GM18867 (cell line): ENCODE measurements around the gene MORC1.

Source experiments
- ATAC-seq: cut with Tn5 transposase; IDR thresholded peaks from one replicate; pipeline ENCODE4 v1.9.1; 2021; ENCODE audit warnings: mild to moderate bottlenecking, moderate library complexity; ENCODE audit not compliant: unreplicated experiment

The MORC1 gene

DNA sequence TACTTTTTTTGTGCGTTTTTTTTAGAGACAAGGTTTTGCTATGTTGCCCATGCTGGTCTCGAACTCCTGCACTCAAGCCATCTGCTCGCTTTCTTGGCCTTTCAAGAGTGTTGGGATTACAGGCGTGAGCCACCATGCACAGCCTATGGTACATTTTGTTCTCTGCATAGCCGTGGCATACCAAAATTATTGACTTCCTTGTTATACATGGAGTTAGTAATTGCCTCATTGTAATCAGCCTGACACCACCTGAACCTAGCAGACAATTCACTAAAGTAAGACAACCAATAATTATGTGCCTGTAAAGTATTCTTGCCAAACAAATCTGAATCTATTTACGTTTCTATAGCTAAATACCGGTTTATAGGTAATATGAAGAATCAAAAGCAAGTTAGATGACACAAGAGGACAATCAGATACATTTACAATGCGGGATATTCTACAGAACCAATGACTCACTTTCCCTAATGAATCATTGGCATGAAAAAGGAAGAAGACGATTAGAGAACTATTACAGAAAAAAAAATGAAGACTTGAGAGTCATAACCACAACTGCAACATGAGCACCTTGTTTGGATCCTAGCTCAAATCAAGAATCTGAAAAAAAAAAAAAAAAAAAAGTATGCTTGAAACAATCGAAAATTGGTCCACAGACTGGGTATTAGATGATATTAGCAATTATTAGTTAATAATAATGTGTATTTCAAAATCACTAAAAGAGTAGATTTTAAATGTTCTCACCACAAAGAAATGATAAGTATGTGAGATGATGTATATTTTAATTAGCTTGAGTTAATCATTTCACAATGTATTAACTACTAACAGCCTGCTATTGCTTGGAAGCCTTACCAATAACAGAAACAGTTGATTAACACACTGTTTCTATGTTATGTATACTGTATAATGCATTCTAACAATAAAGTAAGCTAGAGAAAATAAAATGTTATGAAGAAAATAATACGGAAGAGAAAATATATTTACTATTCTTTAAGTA is 171.3 kb downstream of the MORC1 start:
- no peak for ATAC-seq

DNA sequence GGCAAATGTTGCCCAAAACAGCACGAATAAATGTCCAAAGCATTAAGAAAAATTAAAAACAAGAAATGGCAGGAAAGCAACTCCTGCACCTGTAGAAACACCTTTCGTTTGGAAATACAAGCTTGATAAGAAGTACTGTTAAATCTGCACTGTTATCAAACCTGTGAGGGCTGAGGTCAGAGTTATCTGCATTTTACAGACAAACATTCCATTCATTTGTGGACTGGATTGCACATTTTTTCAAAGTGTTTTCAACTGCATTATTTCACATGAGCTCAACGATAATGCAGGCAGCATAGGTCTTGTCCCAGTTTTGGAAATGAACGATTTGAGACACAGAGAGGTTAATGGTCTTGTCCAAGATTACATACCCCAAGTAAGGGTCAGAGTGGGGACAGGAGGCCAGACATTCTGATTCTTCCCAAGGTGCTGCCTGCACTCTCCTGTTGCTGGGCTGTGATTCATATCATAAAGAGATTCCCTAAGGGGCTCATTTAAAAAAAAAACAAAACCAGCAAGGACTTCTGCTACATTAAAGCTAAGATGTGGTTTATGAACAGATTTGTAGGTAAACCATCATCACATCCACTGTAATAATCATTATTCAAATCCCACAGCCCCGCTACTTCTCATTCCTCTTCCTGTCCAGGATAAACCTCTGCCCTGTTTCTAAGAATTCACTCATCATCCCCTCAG is 177.2 kb downstream of the MORC1 start:
- no peak for ATAC-seq

- no peak for ATAC-seq
Observed at GRCh38 chr3:108940166-108940565, 177.8 kb downstream of the MORC1 start.

GRCh38 chr3:108936924-108937689 is 180.8 kb downstream of the MORC1 start:
- ATAC-seq, result no peak

DNA sequence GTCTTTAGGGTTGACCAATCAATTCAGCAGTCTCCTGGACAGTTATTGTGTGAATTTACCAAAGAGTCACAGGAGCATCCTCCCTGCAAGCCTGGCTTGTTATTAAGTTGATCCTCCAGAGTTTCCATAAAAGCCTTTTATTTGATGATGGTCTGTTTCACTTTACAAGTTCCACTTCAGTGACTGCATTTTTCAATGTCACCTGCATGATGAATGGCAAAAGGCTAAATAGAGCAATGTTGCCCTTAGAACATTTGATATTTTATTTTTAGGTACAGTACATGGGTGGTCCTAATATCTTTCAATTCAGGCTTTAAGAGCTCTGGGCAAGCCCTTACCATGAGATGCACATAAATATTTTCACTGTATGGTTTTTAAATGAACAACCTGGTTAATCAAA is 186.9 kb downstream of the MORC1 start:
- ATAC-seq, result no peak

GRCh38 chr3:108918866-108919265 is 199.1 kb downstream of the MORC1 start:
- no peak for ATAC-seq

GRCh38 chr3:108914774-108915641 is 202.9 kb downstream of the MORC1 start:
- peak; percentile 95 for ATAC-seq

- no peak for ATAC-seq
Observed at GRCh38 chr3:108909799-108910198, 208.1 kb downstream of the MORC1 start.
